Nephron (organoid): Measurements from ENCODE around the gene TAPBP.
A peak's percentile ranks its signal among the peaks of the same experiment; 100 is the strongest.
"Not testable (repeated sequence)": the region's sequence is repeated elsewhere in the genome, so short reads cannot be mapped to it uniquely, and the experiment has no call there.

Experiments
- H3K27ac Mint-ChIP-seq, 3 experiments: 2 replicates each; pipeline ENCODE4 v1.8.0; 2020; ENCODE audit warnings: mixed read lengths in 3 of 3, mild to moderate bottlenecking in 2 of 3, moderate library complexity in 1 of 3
- H3K27me3 Mint-ChIP-seq: 2 replicates; pipeline ENCODE4 v1.8.0; 2021; ENCODE audit warnings: low read depth, mild to moderate bottlenecking, moderate library complexity, mixed read lengths
- H3K36me3 Mint-ChIP-seq: 2 replicates; pipeline ENCODE4 v1.8.0; 2020; ENCODE audit warnings: low read depth, mixed read lengths
- H3K4me1 Mint-ChIP-seq: 2 replicates; pipeline ENCODE4 v1.8.0; 2020; ENCODE audit warnings: mixed read lengths
- H3K4me3 Mint-ChIP-seq, 3 experiments: 2 replicates each; pipeline ENCODE4 v1.8.0; 2020; ENCODE audit warnings: mild to moderate bottlenecking in 3 of 3, mixed read lengths in 3 of 3, moderate library complexity in 2 of 3
- H3K9me3 Mint-ChIP-seq: 2 replicates; pipeline ENCODE4 v1.8.0; 2020; ENCODE audit warnings: mixed read lengths
- TF ChIP-seq, protein P1 (sequence below), 3 experiments: fragments of 200-600 bp; sonication (generic); IDR thresholded peaks; one replicate each; pipeline ENCODE4 v1.5.0; 2021; ENCODE audit warnings: antibody characterized with exemption in 3 of 3; ENCODE audit not compliant: unreplicated experiment in 3 of 3

TAPBP gene

DNA sequence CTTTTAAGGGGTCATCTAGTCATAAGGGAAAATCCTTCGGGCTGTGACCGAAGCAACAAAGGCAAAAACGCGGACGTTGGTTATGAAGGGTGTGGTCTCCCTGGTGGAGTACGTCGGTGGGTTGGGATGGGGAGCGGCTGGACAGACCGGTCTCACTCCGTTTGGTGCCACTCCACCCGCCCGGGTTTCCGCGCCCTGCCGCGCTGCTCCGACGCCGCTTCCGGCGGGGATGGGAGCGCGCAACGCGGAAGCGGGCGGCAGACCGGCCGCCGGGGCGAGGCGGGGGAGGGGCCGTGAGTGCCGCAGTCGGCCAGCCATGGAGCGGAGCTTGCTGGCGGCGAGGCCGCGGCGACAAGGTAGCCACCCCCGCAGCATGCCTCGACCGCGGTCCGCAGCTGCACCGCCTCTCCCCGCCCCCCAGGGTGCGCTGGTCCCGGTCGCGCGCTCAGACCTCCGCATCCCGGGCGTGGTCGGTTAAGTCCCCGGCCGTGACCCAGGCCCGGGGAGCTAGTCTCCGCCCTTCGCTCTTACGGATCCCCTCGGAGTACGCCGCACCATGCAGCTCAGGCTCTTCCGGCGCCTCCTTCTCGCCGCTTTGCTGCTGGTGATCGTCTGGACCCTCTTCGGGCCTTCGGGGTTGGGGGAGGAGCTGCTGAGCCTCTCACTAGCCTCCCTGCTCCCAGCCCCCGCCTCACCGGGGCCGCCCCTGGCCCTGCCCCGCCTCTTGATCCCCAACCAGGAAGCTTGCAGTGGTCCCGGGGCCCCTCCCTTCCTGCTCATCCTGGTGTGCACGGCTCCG lies 36.8 kb downstream of the TAPBP start, which contains the start of gene B3GALT4:
TSS of gene B3GALT4 (plus strand) at position 260 of the 799 bp plus-strand sequence. CDS start at position 557, 297 bp downstream.
- Mint-ChIP-seq H3K4me3 (peak within 1 kb of the TSS; percentile 86 to 91 (median 87)), H3K4me1 (peaks cover 43% of the 10 kb centered on the region), H3K27ac (peak within 1 kb of the TSS; percentile 65 to 93 (median 91)), H3K27me3 (no peaks in the 10 kb centered on the region), H3K9me3 (no peaks in the 10 kb centered on the region), H3K36me3 (peaks cover 45% of the 10 kb centered on the region)
- TF ChIP-seq, protein P1, sequence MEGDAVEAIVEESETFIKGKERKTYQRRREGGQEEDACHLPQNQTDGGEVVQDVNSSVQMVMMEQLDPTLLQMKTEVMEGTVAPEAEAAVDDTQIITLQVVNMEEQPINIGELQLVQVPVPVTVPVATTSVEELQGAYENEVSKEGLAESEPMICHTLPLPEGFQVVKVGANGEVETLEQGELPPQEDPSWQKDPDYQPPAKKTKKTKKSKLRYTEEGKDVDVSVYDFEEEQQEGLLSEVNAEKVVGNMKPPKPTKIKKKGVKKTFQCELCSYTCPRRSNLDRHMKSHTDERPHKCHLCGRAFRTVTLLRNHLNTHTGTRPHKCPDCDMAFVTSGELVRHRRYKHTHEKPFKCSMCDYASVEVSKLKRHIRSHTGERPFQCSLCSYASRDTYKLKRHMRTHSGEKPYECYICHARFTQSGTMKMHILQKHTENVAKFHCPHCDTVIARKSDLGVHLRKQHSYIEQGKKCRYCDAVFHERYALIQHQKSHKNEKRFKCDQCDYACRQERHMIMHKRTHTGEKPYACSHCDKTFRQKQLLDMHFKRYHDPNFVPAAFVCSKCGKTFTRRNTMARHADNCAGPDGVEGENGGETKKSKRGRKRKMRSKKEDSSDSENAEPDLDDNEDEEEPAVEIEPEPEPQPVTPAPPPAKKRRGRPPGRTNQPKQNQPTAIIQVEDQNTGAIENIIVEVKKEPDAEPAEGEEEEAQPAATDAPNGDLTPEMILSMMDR (IDR thresholded peaks at IDR 0.05; ENCODE audit: unreplicated experiment in 3 of 3) = peak; percentile 53 to 66 (median 59)

DNA sequence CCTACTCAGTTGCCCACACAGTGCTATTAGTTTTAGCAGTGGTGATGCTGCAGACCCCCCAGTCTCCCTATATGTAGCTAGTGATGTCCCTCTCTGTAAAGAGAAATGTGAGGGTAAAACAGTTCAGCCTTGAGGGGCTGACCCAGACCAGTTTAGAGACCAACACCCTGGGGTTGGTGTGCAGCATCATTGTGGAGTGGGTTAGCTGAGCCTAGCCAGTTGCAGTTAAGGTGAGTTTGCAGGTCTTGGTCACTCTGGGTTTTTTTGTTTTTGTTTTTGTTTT lies 37.4 kb downstream of the TAPBP start:
- Mint-ChIP-seq H3K9me3 (no peaks in the 10 kb centered on the region), H3K4me3 (peak overlapping the region; percentile 86 to 88 (median 87)), H3K4me1 (peaks cover 48% of the 10 kb centered on the region)

DNA sequence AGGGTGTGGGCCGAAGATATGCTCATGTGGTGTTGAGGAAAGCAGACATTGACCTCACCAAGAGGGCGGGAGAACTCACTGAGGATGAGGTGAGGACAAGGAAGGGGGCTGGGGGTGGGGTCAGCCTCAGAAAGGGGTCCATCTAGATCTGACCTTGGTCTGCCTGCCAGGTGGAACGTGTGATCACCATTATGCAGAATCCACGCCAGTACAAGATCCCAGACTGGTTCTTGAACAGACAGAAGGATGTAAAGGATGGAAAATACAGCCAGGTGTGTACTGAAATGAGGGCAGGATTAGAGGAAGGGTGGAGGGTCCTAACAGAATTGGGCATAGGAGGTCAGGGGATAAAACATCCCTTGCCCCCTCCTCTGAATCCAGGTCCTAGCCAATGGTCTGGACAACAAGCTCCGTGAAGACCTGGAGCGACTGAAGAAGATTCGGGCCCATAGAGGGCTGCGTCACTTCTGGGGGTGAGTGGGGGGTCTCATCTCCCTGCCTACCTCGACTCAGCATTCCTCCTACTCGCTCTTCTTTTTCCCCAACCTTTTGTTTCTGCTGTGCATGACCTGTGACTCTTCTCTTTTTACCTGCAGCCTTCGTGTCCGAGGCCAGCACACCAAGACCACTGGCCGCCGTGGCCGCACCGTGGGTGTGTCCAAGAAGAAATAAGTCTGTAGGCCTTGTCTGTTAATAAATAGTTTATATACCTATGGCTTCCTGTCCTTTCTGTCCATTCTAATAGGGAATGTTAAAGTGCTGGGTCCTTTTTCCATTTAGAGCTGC lies 37.9 kb downstream of the TAPBP start:
- peak overlapping the region; percentile 42 to 88 (median 80) for H3K27ac Mint-ChIP-seq
- H3K4me1 Mint-ChIP-seq = peaks cover 49% of the 10 kb centered on the region
- peaks cover 38% of the 10 kb centered on the region for H3K36me3 Mint-ChIP-seq
- peak overlapping the region; percentile 86 to 88 (median 87) for H3K4me3 Mint-ChIP-seq
- H3K9me3 Mint-ChIP-seq, H3K27me3 Mint-ChIP-seq: not testable (repeated sequence)

More for the DNA sequence above, 37.4 kb downstream of the TAPBP start:
- Mint-ChIP-seq H3K36me3 (peaks cover 42% of the 10 kb centered on the region), H3K27me3 (no peaks in the 10 kb centered on the region), H3K27ac (peak overlapping the region; percentile 42 to 88 (median 80))
- TF ChIP-seq, protein P1 (IDR thresholded peaks at IDR 0.05; ENCODE audit: unreplicated experiment in 3 of 3) = no peak

DNA sequence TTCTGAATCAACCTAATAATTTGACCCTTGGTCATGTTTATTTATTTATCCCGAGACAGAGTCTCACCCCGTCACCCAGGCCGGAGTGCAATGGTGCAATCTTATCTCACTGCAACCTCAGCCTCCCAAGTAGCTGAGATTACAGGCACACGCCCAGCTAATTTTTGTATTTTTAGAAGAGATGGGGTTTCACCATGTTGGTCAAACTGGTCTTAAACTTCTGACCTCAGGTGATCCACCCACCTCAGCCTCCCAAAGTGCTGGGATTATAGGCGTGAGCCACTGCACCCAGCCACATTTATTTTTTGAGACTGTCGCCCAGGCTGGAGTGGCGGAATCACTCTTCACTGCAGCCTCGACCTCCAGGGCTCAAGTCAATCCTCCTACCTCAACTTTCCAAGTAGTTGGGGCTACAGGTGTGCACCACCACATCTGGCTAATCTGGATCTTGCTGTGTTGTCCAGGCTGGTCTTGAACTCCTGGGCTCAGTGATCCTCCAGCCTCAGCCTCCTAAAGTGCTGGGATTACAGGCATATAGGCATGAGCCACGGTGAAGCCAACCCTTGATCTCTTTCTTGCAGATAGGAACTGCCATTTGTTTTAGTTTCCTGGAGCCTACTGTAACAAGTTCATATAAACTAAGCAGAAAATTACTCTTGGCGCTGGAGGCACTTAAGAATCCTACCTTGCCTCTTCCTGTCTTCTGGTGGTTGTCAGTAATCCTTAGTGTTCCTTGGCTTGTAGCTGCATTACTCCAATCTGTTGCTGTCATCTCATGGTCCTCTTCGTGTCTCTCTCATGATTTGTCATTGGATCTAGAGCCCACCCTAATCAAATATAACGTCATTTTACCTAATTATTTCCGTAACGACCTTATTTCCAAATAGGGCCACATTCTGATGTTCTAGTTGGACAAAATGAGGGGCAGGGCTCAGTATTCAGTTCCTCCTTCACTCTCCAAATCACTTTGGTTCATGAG lies 39.7 kb downstream of the TAPBP start:
- Mint-ChIP-seq H3K36me3 (peaks cover 39% of the 10 kb centered on the region), H3K27me3 (no peaks in the 10 kb centered on the region), H3K27ac (peak overlapping the region; percentile 6 to 100 (median 22)), H3K4me1 (peaks cover 59% of the 10 kb centered on the region), H3K9me3 (no peaks in the 10 kb centered on the region), H3K4me3 (peak overlapping the region; percentile 96 to 97 (median 97))
- TF ChIP-seq, protein P1 (IDR thresholded peaks at IDR 0.05; ENCODE audit: unreplicated experiment in 3 of 3) = no peak

DNA sequence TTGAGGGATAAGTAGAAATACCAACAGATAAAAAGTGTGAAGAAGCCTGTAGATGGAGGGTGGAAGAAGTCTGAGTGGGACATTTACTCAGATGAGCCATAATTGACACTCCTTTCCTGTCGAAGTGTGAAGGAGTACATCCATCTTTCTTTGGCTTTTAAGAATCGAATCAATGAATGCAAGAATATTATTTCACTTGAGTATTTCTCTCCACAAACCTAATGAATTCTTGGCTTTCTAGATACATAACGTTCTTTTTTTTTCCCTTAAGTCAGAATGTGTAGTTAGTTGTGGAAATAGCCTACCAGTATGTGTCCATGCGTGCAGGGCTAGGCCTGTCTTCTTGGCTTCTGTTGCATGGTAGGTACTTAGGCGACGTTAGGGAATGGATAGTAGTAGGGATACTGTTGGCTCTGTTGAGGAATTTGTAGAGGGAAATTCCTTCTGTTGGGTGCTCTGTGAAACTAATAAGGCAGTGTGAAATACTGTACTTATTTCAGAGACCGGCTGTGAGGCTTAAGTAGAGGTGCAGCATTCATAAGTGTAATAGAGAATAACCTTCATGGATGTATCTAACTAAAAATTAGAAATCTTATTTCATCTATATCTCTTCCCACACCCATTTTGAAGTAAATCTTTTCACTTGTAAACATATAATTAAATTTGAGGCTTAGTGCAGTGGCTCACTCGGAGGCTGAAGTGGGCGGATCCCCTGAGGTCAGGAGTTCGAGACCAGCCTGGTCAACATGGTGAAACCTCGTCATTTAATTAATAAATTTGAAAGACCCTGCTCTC lies 40.6 kb downstream of the TAPBP start:
- Mint-ChIP-seq H3K36me3 (peaks cover 39% of the 10 kb centered on the region), H3K27me3 (no peaks in the 10 kb centered on the region), H3K4me1 (peaks cover 59% of the 10 kb centered on the region), H3K9me3 (no peaks in the 10 kb centered on the region), H3K4me3 (peak overlapping the region; percentile 96 to 97 (median 97)), H3K27ac (peak overlapping the region; percentile 21 to 100 (median 100))
- TF ChIP-seq, protein P1 (IDR thresholded peaks at IDR 0.05; ENCODE audit: unreplicated experiment in 3 of 3) = no peak
